Right hindlimb (tissue), 1 donor: Measurements from ENCODE around the gene POU2F3.
"Not testable (repeated sequence)": the region's sequence is repeated elsewhere in the genome, so short reads cannot be mapped to it uniquely, and the experiment has no call there.

Experiments used
- DNase-seq: peaks from one replicate; pipeline ENCODE4 v3.0.0-alpha.2; 2018

POU2F3 gene

GRCh38 chr11:120256178-120256577 is 16.2 kb downstream of the POU2F3 start:
- DNase-seq = no peak

DNA sequence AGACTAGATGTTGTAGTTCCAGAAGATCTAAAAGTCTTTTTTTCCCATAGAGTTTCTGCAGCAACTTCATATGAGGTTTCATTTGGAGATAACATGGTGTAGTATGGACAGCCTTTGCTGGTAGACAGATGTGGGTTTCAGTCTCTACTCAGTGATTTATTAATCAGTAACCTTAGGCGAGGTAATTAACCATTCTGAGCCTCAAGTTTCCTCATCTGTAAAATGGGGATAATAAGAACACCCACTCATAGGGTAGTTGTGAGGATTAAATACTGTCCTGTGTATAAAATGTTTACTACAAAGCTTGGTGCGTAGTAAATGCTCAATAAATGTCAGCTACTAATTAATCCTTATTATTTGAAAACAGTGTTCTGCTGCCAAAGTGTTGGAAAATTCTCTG is 16.8 kb downstream of the POU2F3 start:
- no peak for DNase-seq

DNA sequence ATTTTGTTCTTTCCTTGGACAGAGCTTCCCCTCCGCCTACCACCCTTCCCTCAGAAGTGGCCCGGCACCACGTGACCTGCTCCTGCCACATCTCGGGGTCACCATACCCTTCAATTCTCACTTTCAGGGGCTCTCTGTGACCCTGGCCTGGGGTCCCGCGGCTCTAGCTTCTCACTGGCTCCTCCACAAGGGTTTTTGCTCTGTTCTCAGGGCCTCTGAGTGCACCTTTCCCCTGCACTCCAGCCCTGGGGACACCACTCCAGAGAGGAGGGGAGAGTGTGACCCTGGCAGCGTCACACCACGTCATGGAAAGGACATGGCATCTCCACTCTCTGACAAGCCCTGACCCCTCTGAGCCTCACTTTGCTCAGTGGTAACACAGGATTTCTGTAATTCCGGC is 17.4 kb downstream of the POU2F3 start:
- DNase-seq = no peak

GRCh38 chr11:120258661-120259060 is 18.7 kb downstream of the POU2F3 start:
- DNase-seq = no peak

- no peak for DNase-seq
Measured at GRCh38 chr11:120259241-120259640, 19.3 kb downstream of the POU2F3 start.

DNA sequence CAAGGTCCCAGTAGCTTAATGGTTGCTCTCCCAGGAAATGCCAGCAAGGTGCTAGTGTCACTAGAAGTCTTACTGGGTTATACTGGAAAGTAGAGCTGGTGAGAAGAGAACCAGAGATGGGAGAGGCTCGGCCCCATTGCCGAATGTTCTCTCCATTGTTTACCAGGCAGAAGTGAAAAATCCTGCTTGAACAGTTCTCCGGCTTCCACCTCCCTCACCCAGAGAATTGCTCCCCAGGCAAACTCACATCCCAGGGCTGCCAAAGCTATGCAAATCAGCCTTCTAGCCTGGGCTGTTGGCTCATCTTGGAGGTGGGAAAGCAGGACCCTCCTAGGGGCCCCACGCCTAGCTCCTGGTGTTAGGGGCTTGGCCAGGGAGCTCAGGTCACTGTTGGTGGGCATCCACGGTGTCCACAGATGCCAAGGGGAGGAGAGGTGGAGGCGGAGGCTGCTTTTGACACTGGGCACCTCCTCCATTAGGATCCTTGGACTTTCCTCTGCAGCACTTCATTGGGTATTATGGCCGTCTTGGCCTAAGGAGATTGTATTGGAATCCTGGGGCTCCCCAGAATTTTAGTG is 20.1 kb downstream of the POU2F3 start:
- DNase-seq = no peak

DNA sequence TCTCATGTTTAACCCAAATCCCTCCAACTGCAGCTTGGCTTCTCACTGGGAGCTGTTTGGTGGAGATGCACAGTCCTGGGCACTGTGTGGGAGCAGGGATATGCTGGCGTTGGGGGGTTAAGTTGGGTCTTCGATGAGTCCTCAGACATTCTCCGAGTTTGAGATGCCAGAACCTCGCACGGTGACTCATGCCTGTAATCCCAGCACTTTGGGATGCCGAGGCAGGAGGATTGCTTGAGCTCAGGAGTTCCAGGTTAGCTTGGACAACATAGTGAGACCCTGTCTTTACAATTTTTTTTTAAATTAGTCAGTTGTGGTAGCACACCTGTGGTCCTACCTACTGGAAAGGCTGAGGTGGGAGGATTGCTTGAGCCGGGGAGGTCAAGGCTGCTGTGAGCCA is 20.7 kb downstream of the POU2F3 start:
- no peak for DNase-seq

GRCh38 chr11:120261321-120261720 is 21.4 kb downstream of the POU2F3 start:
- no peak for DNase-seq

DNA sequence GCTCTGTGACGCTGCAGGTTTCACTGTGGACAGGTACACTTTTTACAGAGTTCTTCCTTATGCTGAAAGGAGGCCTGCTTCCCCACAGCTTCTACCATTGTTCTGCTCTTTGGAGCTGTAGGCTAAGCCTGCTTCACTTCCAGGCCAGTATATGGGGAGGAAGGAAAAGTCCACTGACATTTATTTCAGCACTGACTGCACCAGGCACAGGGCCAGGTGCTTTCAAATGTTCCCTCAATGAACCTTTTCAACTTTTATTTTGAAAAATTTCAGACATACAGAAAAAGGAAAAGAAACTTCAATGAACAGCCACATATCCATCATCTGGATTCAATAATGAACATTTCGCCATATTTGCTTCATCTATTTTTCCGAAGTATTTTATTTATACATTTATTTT is 22.0 kb downstream of the POU2F3 start:
- DNase-seq = no peak

DNA sequence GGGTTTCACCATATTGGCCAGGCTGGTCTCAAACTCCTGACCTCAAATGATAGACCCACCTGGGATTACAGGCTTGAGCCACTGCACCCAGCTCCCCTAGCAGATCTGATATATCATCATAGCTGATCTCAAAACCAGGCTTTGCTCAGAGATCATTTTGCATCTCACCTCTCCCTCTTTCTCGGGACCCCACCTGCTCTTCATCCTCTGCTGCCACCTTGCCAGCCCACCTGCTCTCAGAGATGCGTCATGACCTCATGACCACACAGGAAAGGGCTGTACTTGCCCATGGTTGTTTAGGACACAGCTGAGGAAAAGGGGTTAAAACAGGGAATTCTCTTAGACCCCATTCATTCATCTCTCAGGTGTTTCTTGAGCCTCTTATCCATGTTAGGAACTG is 27.4 kb downstream of the POU2F3 start:
- no peak for DNase-seq

DNA sequence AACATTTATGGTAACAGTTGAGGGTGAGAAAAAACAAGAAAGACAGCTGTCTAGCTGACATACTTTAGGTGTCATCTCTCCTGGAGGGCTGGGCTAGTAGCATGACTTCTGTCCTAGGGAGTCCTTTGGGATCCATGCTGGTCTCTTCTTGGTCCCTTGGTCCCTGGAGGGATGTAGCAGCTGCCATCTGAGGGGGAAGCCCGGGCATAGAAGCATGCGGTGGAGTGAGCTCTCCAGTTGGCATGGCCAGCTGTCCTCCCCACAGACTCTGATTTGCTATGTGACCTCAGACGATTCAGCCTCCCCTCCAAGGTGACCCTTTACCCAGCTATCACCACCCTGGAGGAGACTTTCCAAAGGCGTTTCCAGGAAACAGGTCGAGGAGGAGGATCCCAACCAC is 28.7 kb downstream of the POU2F3 start:
- DNase-seq = no peak

GRCh38 chr11:120270386-120270785 is 30.4 kb downstream of the POU2F3 start:
- DNase-seq = no peak

GRCh38 chr11:120271672-120272071 is 31.7 kb downstream of the POU2F3 start:
- DNase-seq = no peak

- no peak for DNase-seq
Measured at GRCh38 chr11:120272303-120272702, 32.4 kb downstream of the POU2F3 start.

DNA sequence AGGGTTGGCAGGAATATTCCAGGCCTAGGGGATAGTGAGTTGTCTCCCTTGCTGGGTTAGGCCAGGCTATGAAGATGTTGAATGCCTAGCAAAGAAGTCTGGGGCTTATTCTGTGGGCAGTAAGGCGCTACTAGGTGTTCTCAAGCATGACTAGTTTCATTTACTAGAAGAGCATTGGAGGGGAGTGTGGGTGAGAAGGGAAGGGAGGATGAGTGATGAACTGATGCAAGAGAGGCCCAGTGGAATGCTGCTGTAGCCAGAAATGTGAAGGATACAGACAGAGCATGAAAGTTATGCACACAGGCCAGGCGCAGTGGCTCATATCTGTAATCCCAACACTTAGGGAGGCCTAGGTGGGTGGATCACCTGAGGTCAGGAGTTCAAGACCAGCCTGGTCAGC is 33.5 kb downstream of the POU2F3 start:
- DNase-seq = no peak

- not testable (repeated sequence) for DNase-seq
Measured at GRCh38 chr11:120273956-120274355, 34.0 kb downstream of the POU2F3 start.

DNA sequence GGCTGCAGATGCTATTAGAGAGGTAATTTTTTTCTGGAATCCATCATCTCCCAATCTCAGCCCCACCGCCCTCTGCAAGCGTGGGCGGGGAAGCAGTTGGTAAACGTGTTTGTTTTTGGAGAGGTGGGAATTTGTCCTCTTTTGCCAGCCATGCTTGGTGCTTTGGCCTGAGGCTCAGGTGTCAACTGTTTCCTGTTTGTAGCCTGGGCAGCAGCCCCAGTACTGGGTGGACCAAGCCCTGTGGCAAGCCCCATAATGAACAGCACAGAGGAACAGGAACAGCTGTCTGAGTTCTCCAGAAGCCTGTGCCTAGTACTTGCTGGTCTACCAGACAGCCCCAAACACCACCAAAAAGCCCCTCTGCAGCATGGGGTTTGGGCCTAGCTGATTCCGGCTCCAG is 39.6 kb downstream of the POU2F3 start:
- DNase-seq = no peak

- no peak for DNase-seq
Measured at GRCh38 chr11:120280600-120281051, 40.7 kb downstream of the POU2F3 start.

- DNase-seq = peak; percentile 30
Measured at GRCh38 chr11:120281143-120281795, 41.3 kb downstream of the POU2F3 start.

DNA sequence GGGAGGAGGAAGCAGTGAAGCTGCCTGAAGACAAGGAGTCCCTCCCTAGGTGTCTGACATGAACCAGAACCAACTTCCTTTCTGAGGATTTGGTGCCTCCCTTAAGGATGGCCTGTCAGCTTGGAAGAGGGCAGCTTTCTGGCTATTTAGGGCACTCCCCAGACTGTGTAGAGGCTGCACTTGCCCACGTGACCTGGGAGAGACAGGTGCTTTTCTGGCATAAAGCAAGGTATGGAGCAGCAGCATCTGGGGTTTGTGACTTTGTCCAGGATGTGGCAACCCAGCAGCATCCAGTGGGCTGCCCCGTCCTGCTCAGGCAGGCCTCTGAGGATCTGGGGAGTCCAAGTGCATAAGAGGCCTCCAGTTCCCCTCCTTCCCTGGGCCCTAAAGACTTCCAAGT is 43.2 kb downstream of the POU2F3 start:
- DNase-seq = no peak

DNA sequence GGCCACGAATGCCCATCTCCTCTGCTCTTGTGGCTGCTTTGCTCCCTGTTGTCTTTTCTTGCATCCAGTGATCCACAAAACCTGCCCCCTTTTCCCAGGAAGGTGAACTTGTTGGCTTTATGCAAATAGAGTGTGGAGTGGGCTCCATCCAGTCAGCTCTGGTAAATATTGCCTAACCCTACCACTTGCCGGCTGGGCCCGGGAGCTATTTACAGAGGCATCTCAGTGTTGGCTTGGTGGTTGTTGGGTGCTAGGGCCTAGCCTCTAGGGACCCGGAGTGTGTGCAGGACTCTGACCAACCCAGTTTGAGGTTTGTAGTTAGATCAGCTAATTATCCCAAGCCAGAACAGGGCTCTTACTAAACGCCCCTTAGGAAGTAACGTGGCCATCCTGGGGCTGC is 44.3 kb downstream of the POU2F3 start:
- no peak for DNase-seq

GRCh38 chr11:120285256-120285655 is 45.3 kb downstream of the POU2F3 start:
- DNase-seq = no peak

DNA sequence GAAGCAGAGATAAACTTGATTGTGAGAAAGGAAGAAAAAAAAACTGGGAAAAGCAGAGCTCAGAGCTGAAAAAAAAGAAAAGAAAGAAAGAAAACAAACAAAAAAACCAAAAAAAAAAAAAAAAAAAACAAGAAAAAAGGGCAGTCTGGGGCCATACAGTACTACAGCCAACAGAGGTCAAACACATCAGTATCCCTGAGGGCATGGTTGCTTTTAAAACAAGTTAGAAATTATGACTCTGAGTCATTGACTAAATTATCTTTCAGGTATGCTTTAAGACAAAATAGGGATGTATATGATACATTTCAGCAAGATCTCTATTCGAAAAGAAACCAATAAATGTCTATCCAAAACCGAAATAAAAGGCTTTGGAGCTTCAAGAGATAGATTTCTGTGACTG is 48.1 kb downstream of the POU2F3 start:
- DNase-seq = no peak

- no peak for DNase-seq
Measured at GRCh38 chr11:120289426-120289825, 49.5 kb downstream of the POU2F3 start.

- no peak for DNase-seq
Measured at GRCh38 chr11:120290956-120291355, 51.0 kb downstream of the POU2F3 start.
